Lower lobe of right lung (tissue), 2 donors: ENCODE results near the gene PHYHD1. TPM values are rescaled to one million over a fixed set of nuclear protein-coding genes. Genes with fewer than 3 reads are reported as not detected.
"Not testable (repeated sequence)": the region's sequence is repeated elsewhere in the genome, so short reads cannot be mapped to it uniquely, and the experiment has no call there.

Experiments used
- ATAC-seq, 2 donors: fragments of 200-7000 bp; cut with Tn5 transposase; one replicate each; pipeline ENCODE4 v1.9.1; 2020 to 2022; ENCODE audit warnings: mild to moderate bottlenecking in 2 of 2, moderate library complexity in 2 of 2
- DNase-seq: peaks from one replicate; pipeline ENCODE4 v3.0.0-alpha.2; 2020
- H3K27ac ChIP-seq: fragments of 200-600 bp; one replicate; pipeline ENCODE4 v1.8.0; 2022
- H3K27me3 ChIP-seq: fragments of 200-600 bp; one replicate; pipeline ENCODE4 v1.8.0; 2022; ENCODE audit warnings: low read depth
- H3K36me3 ChIP-seq: fragments of 200-600 bp; one replicate; pipeline ENCODE4 v1.8.0; 2022; ENCODE audit warnings: mild to moderate bottlenecking
- H3K4me1 ChIP-seq: fragments of 200-600 bp; one replicate; pipeline ENCODE4 v1.8.0; 2022
- H3K4me3 ChIP-seq: fragments of 200-600 bp; one replicate; pipeline ENCODE4 v1.8.0; 2022; ENCODE audit warnings: mild to moderate bottlenecking
- H3K9me3 ChIP-seq: fragments of 200-600 bp; one replicate; pipeline ENCODE4 v1.8.0; 2022
- CTCF ChIP-seq: fragments of 200-600 bp; IDR thresholded peaks from one replicate; pipeline ENCODE4 v1.8.0; 2022; ENCODE audit warnings: antibody characterized with exemption, mild to moderate bottlenecking
- intact Hi-C: fragments of 100-400 bp; cut with DNase I; formaldehyde crosslinking; loops from one replicate; pipeline ENCODE4 v1.11.0; 2022
- total RNA-seq: library from RNA; stranded (reverse); fragmentation: NEBNext Ultra II Directional; extraction: Animal tissue kit (Norgen Biotek cat#: 25700); gene quantifications from one replicate; pipeline ENCODE4 v1.2.1, GENCODE V29; 2021
- donor health status: DM: no; HTN: yes; CAD: no; lungs with severe emphysema.

Gene PHYHD1
- total RNA-seq, 1 donor from 2014 or later: 39.8 TPM

- ATAC-seq: no peak
- Histone ChIP-seq H3K4me3 (peak overlapping the region; percentile 74), H3K27ac (no peak overlapping the region), H3K27me3 (no peaks in the 10 kb centered on the region), H3K4me1 (peaks cover 47% of the 10 kb centered on the region), H3K9me3 (no peaks in the 10 kb centered on the region), H3K36me3 (peaks cover 26% of the 10 kb centered on the region)
- no peak for TF ChIP-seq CTCF
- no peak for DNase-seq
- intact Hi-C loops: no loop called here
Measured at GRCh38 chr9:128945798-128946501, 25.2 kb downstream of the PHYHD1 start.

GRCh38 chr9:128946571-128947276, 25.9 kb downstream of the PHYHD1 start:
- Histone ChIP-seq H3K27ac (peak overlapping the region; percentile 91), H3K36me3 (peaks cover 29% of the 10 kb centered on the region), H3K27me3 (no peaks in the 10 kb centered on the region), H3K4me3 (peak overlapping the region; percentile 74), H3K9me3 (no peaks in the 10 kb centered on the region), H3K4me1 (peaks cover 40% of the 10 kb centered on the region)
- intact Hi-C loops: no loop called here
- TF ChIP-seq CTCF: no peak
- DNase-seq (no peak), ATAC-seq (peak; percentile 48 to 56)

GRCh38 chr9:128947277-128947526, 26.4 kb downstream of the PHYHD1 start:
- H3K36me3 ChIP-seq: peaks cover 32% of the 10 kb centered on the region
- H3K27me3 ChIP-seq: no peaks in the 10 kb centered on the region
- intact Hi-C loops: no loop called here
- TF ChIP-seq CTCF: no peak
- peaks cover 38% of the 10 kb centered on the region for H3K4me1 ChIP-seq
- H3K27ac ChIP-seq: peak overlapping the region; percentile 91
- ATAC-seq (no peak), DNase-seq (peak; percentile 63)
- peak overlapping the region; percentile 74 for H3K4me3 ChIP-seq
- H3K9me3 ChIP-seq: no peaks in the 10 kb centered on the region

DNA sequence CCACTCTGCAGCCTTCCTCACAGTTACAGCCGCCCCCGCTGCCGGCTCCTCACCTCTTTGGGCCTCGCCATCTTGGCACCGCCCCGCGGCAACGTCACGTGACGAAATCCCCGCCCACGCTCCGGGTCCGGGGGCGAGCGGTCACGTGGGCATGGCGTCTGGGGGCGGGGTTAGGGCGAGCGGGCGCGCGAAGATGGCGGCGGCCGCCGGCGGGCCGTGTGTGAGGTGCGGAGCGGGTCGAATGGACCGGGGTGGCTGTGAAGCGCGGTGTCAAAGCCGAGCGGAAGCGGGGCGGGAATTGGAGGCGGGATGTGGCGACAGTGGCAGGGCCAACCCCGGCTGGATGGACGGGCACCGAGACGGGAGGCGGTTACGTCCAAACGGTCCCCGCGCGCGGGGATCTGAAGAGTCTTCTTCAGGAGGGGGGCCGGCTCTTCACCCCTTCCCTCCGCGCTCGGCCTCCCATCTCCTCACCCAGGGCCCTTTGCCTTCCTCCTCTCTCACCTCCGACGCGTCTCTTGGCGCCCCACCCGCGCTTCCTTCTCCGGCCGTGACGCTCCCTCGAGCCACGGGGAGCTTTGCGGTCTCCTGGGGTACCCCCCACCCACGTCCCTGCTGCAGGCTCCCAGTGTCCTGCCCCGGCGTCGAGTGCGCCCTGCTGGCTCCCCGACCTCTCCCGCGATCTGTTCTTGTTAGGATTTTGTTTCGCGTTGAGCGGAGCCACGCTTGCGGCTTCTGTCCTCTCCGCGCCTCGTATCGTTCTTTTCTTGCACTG, 26.9 kb downstream of the PHYHD1 start, which contains the start of the genes DOLK and NUP188:
DOLK (minus strand) TSS at position 77 of the 775 bp plus-strand sequence. CDS start 300 bp downstream, outside the sequence.
NUP188 (plus strand) TSS at position 173 of the 775 bp plus-strand sequence; CDS start at position 194, 21 bp downstream.
- intact Hi-C loops: no loop called here
- DNase-seq (peak; percentile 97), ATAC-seq (peak; percentile 95 to 96)

GRCh38 chr9:128961403-128961802, 40.6 kb downstream of the PHYHD1 start:
- H3K9me3 ChIP-seq, intact Hi-C loops, H3K27me3 ChIP-seq, H3K27ac ChIP-seq, DNase-seq, H3K4me3 ChIP-seq, H3K4me1 ChIP-seq, ATAC-seq: not testable (repeated sequence)
- peaks cover 92% of the 10 kb centered on the region for H3K36me3 ChIP-seq

More for the DNA sequence above, 26.9 kb downstream of the PHYHD1 start, which contains the start of the genes DOLK and NUP188:
- Histone ChIP-seq H3K4me1 (peaks cover 38% of the 10 kb centered on the region), H3K9me3 (no peaks in the 10 kb centered on the region), H3K27ac (peak within 1 kb of the TSS; percentile 91), H3K36me3 (peaks cover 37% of the 10 kb centered on the region), H3K4me3 (peak within 1 kb of the TSS; percentile 74), H3K27me3 (no peaks in the 10 kb centered on the region)
- TF ChIP-seq CTCF: no peak
